B cell (primary cell): ENCODE data around the gene HIRA.

ENCODE experiments used
- CTCF ChIP-seq: fragments of 200-600 bp; IDR thresholded peaks from one replicate; pipeline ENCODE4 v1.8.0; 2022; ENCODE audit warnings: antibody characterized with exemption, mild to moderate bottlenecking
- EZH2 ChIP-seq: IDR thresholded peaks from 2 replicates; pipeline ENCODE4 v1.6.1; 2012; ENCODE audit warnings: borderline replicate concordance, low read depth, mild to moderate bottlenecking, moderate library complexity, low read length; ENCODE audit not compliant: insufficient read depth, poor library complexity, severe bottlenecking

- TF ChIP-seq CTCF (no peak), EZH2 (no peak)
Observed at GRCh38 chr22:19373450-19373849, 58.1 kb downstream of the HIRA start.
